Anterior cingulate cortex (tissue), 58 donors: ENCODE data around the gene CHMP1A.
"Not testable (repeated sequence)": the region's sequence is repeated elsewhere in the genome, so short reads cannot be mapped to it uniquely, and the experiment has no call there.

Experiments used
- DNase-seq, 58 donors: peaks; one replicate each; lab custom pipeline; 2025; lab: John Stamatoyannopoulos, UW

The CHMP1A gene

GRCh38 chr16:89634463-89635385, 22.8 kb downstream of the CHMP1A start:
- not testable (repeated sequence) for DNase-seq

DNA sequence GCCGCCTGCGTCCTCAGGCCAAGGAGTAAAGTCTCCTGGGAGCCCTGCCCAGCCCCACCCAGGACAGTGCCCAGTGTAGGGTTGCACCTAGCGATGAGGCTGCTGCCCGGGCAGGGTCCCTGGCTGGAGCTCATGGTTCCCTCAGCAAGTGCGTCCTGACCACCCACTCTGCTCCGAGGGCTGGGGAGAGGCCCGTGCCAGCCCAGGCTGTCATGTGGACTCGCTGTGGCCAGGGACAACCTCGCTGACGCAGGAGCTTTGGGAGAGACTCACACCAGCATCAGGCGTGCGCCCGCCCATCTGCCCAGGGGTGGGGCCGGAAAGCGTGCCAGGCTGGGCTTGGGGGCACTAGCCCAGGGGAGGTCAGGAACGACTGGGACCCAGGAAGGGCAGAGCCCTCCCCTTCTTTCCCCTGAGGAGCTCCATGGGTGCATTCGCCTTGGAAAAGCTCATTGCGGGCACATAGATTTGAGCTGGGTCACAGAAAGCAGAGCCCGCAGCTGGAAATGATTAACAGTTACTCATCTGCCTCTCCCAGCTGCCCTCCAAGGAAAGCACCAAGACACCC, 24.4 kb downstream of the CHMP1A start:
- DNase-seq: no peak

GRCh38 chr16:89629827-89630610, 27.5 kb downstream of the CHMP1A start:
- no peak for DNase-seq

- no peak for DNase-seq
Measured at GRCh38 chr16:89624777-89625761, 32.4 kb downstream of the CHMP1A start.

GRCh38 chr16:89623511-89624261, 33.8 kb downstream of the CHMP1A start:
- no peak for DNase-seq

DNA sequence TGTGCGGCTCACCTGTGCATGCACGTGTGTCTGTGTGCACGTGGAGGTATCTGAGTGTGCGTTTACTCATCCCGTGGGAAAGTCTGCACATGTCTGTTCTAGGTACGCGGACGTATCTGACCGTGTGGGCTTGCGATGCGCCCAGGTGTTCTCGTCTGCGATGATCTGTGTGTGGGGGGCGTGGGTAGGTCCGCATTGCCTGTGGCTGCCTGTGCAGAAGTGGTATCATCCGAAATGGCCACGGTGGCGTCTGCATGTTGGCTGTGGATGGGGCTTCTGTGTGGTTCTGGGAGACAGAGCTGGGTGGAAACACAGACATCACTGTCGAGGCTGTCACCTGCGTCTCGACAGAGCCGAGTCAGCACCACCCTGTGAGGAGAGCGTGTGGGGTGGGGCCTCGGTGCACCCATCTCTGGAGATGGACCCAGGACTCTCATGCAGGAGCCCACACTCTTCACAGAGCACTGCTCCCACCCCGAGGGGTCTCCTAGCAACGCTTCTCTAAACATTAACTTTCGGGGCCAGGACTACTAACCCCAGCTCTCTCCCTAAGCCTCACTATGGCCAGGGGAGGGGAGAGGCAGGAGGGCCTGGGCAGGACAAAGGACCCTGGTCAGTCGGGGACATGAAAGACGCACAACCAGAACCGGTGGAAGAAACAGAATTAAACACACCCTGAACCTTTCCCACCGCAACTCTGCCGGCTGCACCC, 35.7 kb downstream of the CHMP1A start:
- no peak for DNase-seq

GRCh38 chr16:89621136-89621697, 36.3 kb downstream of the CHMP1A start:
- no peak for DNase-seq

GRCh38 chr16:89620406-89620841, 37.1 kb downstream of the CHMP1A start:
- no peak for DNase-seq

- DNase-seq: no peak
Measured at GRCh38 chr16:89619840-89620239, 37.7 kb downstream of the CHMP1A start.

GRCh38 chr16:89618109-89618998, 39.2 kb downstream of the CHMP1A start:
- DNase-seq: no peak

DNA sequence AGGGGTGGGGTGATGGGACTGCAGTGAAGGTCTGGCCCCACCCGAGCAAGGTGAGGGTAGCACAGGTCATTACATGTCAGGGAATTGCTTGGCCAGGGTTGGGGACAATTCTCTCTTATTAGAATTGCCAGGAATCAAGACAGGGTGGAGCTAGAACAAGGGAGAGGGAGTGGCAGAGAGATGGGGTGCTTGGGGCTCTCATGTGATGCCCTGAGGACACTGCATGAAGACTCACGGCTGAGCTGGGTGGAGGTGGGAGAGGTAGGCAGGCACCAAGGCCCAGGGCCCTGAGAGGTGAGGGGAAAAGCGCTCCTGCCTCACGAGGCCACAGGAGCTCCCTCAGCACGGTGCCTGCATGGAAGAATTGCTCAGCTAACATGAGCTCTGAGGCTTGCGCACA, 40.5 kb downstream of the CHMP1A start:
- no peak for DNase-seq

- DNase-seq: no peak
Measured at GRCh38 chr16:89616623-89617022, 40.9 kb downstream of the CHMP1A start.

- peak in 4 of 58 donors; percentile 3 to 13 (median 6) for DNase-seq
Measured at GRCh38 chr16:89615596-89616090, 41.9 kb downstream of the CHMP1A start.

- DNase-seq: no peak
Measured at GRCh38 chr16:89615176-89615575, 42.3 kb downstream of the CHMP1A start.

GRCh38 chr16:89613954-89614459, 43.5 kb downstream of the CHMP1A start:
- no peak for DNase-seq

GRCh38 chr16:89613231-89613953, 44.1 kb downstream of the CHMP1A start, which contains the start of gene DPEP1:
TSS of gene DPEP1 (plus strand) at chr16:89613642. CDS start at chr16:89630411, 16,769 bp downstream.
- no peak for DNase-seq
